Fibroblast of the aortic adventitia (primary cell): ENCODE results near the gene FBXL7. TPM values are rescaled to one million over a fixed set of nuclear protein-coding genes. Genes with fewer than 3 reads are reported as not detected.

Experiments used
- DNase-seq: peaks from one replicate; pipeline ENCODE4 v3.0.0-alpha.2; 2010; ENCODE audit warnings: low read depth
- H3K4me3 ChIP-seq: 2 replicates; pipeline ENCODE4 v1.5.1; 2011; ENCODE audit warnings: low read depth, mild to moderate bottlenecking, control low read depth, low read length, moderate library complexity
- total RNA-seq: library from RNA; depleted of rRNA; stranded (reverse); fragments of >200 nt; gene quantifications from 2 replicates; pipeline ENCODE4 v1.2.3, GENCODE V29; 2012; ENCODE audit warnings: low replicate concordance
- TF ChIP-seq, protein P1 (sequence below): IDR thresholded peaks from 2 replicates; pipeline ENCODE4 v1.5.1; 2011; ENCODE audit warnings: mild to moderate bottlenecking, low read length, control low read depth, inconsistent platforms; ENCODE audit not compliant: insufficient read depth

The FBXL7 gene
- total RNA-seq, 1 donor, result 12.4 TPM

DNA sequence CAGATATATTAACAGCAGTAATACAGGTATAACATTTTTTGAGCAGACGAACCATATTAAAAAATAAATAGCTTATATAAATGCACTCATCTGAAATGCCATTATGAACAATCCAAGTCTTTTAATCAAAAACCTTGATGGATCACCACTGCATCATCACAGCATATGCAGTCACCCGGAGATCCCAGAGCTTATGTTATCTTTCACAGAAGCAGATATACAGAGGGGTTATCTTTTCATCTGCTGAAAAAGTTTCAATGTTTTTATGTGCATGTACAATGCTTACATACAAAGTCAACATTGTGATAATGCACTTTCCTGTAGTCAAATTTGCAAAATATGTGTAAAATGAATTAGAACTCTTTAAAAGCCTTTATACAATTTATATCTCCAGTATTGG, 211.9 kb downstream of the FBXL7 start:
- DNase-seq, result no peak
- TF ChIP-seq, protein P1, sequence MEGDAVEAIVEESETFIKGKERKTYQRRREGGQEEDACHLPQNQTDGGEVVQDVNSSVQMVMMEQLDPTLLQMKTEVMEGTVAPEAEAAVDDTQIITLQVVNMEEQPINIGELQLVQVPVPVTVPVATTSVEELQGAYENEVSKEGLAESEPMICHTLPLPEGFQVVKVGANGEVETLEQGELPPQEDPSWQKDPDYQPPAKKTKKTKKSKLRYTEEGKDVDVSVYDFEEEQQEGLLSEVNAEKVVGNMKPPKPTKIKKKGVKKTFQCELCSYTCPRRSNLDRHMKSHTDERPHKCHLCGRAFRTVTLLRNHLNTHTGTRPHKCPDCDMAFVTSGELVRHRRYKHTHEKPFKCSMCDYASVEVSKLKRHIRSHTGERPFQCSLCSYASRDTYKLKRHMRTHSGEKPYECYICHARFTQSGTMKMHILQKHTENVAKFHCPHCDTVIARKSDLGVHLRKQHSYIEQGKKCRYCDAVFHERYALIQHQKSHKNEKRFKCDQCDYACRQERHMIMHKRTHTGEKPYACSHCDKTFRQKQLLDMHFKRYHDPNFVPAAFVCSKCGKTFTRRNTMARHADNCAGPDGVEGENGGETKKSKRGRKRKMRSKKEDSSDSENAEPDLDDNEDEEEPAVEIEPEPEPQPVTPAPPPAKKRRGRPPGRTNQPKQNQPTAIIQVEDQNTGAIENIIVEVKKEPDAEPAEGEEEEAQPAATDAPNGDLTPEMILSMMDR, result no peak

DNA sequence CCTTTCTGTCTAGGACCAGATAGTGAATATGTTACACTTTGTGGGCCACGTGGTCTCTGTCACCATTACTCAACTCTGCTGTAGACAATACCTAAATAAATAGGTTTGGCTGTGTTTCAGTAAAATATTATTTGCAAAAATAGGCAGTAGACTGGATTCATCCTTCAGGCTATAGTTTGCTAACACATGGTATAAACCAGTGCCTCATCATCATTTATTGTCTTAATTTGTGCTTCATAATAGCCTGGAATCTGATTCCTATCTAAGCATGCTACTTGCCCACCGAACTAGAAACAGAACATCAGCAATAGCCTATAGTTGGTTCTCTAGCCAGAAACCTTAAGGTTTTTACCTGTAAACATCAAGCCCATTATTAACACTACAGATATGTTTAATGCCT, 215.6 kb downstream of the FBXL7 start:
- no peak overlapping the region for H3K4me3 ChIP-seq
- no peak for DNase-seq
- TF ChIP-seq, protein P1, result no peak

More for the DNA sequence above, 211.9 kb downstream of the FBXL7 start:
- no peak overlapping the region for H3K4me3 ChIP-seq

DNA sequence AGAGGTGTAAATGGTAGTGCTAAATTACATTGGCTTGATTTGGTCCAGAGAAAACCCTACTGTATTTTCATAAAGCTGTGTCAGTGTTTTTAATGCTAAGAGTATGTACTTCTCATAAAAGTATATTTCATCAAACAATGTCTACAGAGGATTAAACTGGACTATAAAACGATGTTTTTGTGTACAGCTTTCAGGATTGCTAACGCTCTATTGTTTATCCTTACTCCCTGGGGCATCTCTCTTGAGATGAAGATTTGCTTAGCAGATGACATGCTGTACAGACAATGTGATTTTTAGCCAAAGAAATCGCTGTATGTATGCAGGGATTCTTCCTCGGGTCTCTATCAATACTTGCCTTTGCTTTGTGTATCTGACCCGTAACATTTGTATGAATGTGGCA, 216.0 kb downstream of the FBXL7 start:
- no peak for DNase-seq
- TF ChIP-seq, protein P1, result no peak
- H3K4me3 ChIP-seq, result no peak overlapping the region

DNA sequence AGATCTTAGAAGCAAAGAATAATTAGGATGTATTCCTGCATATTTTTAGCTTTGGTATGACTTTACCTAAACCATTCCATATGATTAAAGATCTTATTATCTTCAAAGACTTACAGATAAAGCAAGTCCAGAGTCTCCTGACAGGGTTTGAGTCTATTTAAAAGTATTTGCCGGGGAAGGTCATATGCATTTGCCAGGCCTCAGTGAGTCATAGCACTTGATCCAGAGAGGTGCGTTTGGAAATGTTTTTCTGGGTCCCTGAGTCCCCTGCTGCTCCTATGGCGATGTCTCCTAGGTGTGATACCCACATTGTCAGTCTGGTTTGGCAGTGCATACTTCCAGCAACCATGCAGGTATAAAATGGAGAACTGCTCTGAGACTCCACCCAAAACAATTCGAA, 217.0 kb downstream of the FBXL7 start:
- TF ChIP-seq, protein P1, result no peak
- H3K4me3 ChIP-seq, result no peak overlapping the region
- DNase-seq, result peak; percentile 56

DNA sequence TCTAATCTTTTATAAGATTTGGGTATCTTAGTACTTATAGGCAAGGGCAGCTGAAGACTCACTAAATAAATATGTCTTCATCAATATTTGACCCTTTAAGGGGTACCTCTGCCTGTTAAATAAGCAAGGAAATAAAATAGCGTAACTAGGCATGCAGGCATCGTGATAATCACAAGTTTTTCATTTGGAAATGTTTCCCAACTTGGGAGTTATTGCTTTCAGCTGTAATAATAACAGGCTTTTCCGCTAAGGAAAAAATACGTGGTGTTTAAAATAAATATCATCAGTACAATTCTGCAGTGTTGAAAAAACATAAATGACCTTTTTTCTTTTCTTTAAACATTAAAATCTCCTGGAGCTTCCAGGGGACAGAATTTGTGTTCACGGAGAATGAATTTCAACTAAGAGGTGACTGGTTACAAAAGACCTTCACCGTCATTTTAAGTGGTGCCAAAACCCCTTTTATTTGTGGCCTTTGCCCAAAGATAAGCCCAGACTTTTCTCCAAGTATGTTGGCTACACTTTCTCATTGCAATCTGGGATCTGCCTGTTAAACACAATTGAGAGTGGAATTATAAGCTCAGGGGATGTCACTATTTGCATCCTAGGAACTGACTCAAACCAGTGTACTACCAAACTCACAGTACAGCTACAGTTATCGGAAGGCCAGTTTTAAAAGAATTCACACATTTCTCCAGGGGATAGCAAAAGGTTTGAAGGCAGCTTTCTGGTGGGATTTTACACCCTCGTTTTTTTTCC, 218.6 kb downstream of the FBXL7 start:
- DNase-seq, result peak; percentile 68
- TF ChIP-seq, protein P1, result no peak
- H3K4me3 ChIP-seq, result peak overlapping the region; percentile 13

DNA sequence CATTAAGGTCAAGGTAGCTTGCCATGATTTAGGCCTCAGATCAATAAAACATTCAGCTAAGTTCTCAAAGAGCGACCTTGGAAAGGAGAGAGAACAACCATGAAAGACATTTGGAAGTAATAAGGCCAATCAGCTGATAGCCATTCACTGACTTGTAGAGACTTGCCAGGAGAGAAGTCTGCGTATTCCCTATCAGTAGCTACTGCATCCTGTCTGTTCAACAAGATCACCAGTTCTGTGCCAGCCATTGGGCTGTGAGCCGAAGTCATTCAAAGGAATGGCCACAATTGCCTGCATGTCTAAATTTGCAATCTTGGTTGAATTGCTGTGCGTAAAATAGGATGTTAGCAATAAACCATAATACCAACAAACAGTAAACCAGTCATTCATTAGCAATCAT, 219.8 kb downstream of the FBXL7 start:
- no peak for DNase-seq
- no peak overlapping the region for H3K4me3 ChIP-seq
- TF ChIP-seq, protein P1, result no peak

DNA sequence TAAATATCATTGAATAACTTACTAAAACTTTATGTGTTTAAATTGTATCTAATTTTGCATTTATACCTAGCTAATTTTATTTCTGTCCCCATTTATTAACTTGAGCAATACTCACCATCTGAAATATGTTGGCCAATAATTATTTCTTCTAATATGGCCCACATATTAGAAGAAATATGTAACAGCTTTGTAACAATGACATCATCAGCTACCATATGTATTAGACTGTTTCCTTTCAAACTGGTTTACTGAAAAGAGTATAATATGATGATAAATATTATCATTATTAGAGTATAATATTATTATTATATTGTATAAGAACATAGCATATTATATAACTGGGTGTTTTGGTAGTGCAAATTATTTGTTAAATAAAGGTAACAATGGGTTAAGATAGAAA, 220.5 kb downstream of the FBXL7 start:
- no peak for DNase-seq
- TF ChIP-seq, protein P1, result no peak
- H3K4me3 ChIP-seq, result no peak overlapping the region
